Fibroblast of mammary gland (primary cell): ENCODE measurements around the gene PMF1.
A peak's percentile ranks its signal among the peaks of the same experiment; 100 is the strongest.

ENCODE experiments used
- DNase-seq: peaks from one replicate; pipeline ENCODE4 v3.0.0-alpha.2; 2010; ENCODE audit warnings: low read depth
- H3K4me3 ChIP-seq: 2 replicates; pipeline ENCODE4 v1.5.1; 2011; ENCODE audit warnings: low read depth, mild to moderate bottlenecking, low read length, moderate library complexity; ENCODE audit not compliant: control insufficient read depth
- TF ChIP-seq, protein P1 (sequence below): conservative IDR thresholded peaks from 2 replicates; pipeline ENCODE4 v1.5.1; 2011; ENCODE audit warnings: low read depth, low read length, inconsistent platforms; ENCODE audit not compliant: control insufficient read depth, insufficient read depth

Gene PMF1

DNA sequence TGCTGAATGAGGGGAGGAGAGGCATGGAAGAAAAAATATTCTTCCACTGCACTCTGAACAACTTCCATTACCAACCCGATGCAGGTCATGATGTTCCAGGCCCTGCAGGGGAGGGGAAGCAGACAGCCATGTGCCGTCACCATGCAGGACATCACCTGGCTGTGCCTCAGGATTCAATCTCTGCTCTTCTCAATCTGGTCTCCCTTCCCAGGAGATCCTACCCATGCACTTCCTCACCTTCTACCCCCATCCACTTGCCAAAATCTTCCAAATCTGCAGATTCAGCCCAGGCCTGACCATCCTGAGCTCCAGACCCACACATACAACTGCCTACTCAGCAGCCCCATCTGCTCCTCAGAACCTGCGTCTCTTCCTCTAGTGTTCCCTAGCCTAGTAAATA is 40.8 kb downstream of the PMF1 start:
- no peak overlapping the region for H3K4me3 ChIP-seq
- TF ChIP-seq, protein P1, sequence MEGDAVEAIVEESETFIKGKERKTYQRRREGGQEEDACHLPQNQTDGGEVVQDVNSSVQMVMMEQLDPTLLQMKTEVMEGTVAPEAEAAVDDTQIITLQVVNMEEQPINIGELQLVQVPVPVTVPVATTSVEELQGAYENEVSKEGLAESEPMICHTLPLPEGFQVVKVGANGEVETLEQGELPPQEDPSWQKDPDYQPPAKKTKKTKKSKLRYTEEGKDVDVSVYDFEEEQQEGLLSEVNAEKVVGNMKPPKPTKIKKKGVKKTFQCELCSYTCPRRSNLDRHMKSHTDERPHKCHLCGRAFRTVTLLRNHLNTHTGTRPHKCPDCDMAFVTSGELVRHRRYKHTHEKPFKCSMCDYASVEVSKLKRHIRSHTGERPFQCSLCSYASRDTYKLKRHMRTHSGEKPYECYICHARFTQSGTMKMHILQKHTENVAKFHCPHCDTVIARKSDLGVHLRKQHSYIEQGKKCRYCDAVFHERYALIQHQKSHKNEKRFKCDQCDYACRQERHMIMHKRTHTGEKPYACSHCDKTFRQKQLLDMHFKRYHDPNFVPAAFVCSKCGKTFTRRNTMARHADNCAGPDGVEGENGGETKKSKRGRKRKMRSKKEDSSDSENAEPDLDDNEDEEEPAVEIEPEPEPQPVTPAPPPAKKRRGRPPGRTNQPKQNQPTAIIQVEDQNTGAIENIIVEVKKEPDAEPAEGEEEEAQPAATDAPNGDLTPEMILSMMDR, result no peak
- no peak for DNase-seq

DNA sequence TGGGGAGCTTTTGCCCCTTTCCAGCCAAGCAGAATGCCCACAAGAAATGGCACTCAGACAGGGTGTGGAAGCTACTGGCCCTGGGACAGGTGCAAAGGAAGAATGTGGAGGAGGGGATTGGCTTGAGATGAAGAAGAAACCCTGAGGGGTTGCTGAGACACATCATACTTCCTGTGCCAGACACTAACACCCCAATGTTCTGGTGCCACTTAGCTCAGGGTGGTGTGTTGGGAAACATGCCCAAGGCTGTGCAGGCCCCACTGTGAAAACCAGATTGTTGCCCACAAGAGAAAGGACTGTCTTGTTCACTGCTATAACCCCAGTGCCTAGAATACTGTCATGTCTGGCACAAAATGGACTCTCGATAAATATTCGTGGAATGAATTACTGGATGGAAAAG is 44.9 kb downstream of the PMF1 start:
- H3K4me3 ChIP-seq, result no peak overlapping the region
- no peak for DNase-seq
- TF ChIP-seq, protein P1, result no peak

DNA sequence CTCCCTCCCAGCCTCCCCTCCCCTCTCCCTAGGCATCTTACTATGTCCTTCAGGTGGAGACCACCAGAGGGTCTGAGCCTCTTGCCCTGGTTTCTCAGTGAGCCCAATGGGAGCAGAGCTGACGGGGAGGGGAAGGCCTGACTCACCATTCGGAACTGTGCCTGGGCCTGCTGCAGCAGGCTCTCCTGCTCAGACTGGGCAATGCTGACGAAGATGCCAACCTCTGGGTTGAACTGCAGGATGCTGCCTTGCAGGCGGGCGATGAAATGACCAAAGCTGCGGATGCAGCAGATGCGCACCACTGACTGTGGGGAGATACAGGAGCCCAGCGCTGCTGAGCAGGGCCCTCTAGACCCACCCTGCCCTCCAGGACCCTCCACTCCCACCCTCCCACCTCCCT is 46.1 kb downstream of the PMF1 start:
- no peak for DNase-seq
- no peak overlapping the region for H3K4me3 ChIP-seq
- TF ChIP-seq, protein P1, result no peak

DNA sequence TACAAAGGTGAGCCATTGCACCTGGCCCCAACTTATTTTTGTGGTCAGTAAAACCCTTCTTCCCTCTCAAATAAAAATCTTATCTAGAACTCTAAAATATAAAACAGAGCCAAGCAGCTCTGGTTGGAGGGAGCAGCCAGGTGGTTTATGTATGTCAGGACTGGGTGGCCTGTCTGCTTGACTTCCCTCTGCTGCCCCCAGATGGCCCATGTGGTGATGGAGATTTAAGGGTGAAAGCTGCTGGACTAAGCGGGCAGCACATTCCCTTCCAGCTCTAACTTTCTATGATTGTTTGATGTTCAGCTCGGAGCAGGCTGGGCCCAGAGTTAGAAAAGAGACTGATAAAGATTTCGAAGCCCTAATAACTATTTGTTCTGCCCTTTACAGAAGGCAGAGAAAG is 47.0 kb downstream of the PMF1 start:
- DNase-seq, result no peak
- TF ChIP-seq, protein P1, result no peak
- H3K4me3 ChIP-seq, result no peak overlapping the region

DNA sequence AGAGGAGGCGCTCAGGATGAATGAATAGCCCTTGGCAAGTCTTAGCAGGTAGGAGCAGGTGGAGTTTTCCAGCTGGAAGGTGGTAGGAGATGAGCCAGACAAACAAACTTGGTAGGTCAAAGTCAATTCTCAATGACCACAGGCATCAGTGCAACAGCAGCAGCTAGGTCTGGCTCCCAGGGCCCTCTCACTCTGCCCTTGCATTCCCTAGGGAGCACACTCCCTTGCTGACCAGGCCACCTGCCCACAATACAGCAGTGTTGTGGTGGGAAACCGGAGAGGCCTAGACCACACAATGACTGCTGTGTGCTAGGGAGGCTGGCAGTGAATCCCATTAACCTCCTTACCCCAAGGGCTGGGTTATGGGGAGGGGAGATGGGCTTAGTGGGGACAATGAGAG is 48.1 kb downstream of the PMF1 start:
- no peak for DNase-seq
- H3K4me3 ChIP-seq, result no peak overlapping the region
- TF ChIP-seq, protein P1, result no peak

DNA sequence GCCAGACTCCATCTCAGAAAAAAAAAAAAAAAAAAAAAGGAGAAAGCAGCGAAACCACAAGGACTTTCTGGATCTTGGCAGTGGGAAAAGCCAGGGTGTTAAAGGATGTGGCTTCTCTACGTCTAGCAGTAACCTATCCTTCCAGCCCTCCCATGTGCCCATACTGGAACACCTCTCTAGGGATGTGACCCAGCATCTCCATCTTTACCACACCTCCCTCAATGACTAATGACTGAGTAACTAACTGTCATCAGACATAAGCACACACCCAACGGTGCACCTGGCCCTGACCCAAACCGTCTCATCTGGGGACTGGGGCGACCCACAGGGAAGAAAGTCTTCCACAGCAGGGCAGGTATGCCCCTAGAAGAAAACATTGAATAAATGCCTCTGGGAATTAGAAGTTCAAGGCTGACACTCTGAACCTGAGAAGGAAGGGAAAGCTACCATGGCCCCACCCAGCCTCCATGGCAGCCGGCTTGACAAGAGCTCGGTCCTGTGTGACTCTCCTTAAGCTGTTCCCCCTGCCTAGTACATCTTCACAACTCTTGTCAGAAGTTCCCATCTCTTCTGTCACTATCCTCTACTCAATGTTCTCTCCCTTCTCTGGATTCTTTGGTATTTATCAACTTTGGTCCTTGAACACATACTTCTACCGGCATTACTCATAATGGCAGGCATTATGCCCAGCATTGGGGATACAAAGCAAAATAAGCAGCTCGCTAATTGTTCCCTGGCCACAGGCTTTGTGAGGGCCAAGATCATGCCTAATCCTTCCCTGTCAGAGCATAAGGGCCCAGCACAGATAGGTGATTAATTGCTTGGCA is 49.9 kb downstream of the PMF1 start:
- H3K4me3 ChIP-seq, result no peak overlapping the region
- peak; percentile 96 for DNase-seq
- TF ChIP-seq, protein P1, result no peak

DNA sequence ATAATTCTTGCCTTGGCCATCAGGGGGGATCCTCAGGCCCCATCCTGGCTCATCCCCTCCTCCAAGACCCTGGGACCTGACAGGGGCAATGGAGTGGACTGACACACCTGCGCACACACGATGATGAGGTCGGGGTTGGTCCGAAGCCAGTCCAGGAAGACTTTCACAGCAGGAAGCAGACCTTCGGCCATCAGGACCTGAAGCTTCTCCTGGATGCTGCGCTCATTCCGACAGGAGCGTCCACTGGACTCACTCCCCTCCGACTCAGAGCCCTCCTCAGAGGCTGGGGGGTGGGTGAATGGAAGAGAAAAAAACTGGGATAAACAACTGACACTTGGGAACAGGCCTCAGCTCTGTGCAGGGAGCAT is 50.5 kb downstream of the PMF1 start:
- TF ChIP-seq, protein P1, result no peak

More for the DNA sequence above, 50.5 kb downstream of the PMF1 start:
- no peak for DNase-seq
- no peak overlapping the region for H3K4me3 ChIP-seq
